Measurements from ENCODE around the gene SLC66A3.
"Not testable (repeated sequence)": the region's sequence is repeated elsewhere in the genome, so short reads cannot be mapped to it uniquely, and the experiment has no call there.

Gene SLC66A3

DNA sequence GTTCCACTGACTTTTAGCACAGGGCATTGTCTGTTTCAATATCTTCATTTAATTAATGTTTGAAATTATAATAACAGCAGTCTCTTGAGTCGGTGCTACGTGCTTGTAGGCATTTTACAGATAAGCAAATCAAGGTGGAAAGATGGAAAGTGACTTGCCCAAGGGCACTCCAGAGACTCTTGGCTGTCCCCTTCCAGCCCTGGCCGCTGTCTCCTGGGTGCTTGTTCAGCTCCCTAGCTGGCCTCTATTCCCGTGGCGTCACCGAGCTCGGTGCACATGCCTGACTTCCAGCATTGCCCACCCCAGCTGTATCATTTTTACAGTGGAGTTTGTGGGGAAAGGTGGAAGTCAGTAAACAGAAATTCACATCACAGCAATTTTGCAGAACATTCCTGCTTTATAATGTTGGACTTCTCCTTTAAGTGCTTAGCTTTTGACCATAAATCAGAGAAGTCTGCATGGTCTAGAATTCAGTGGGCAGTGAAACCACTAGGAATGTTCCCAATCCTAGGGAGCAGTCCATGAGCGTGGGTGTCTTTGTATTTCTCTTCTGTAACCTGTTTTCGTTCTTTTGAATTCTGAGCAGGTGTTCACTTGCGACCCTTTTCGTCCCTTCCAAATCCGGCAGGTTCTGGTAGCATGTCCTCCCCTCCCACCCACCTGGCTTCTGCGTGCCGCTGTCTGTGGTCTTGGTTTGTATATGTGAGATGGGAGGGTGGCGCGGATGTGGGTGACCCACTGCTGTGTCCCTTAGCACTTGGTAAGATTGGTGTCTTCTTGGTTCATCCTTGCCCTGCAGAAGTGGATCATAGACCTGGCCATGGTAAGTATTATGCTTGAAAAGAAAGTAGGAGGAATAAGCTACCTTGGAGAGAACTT, 8.4 kb downstream of the SLC66A3 start:
- TF ChIP-seq, protein P1, sequence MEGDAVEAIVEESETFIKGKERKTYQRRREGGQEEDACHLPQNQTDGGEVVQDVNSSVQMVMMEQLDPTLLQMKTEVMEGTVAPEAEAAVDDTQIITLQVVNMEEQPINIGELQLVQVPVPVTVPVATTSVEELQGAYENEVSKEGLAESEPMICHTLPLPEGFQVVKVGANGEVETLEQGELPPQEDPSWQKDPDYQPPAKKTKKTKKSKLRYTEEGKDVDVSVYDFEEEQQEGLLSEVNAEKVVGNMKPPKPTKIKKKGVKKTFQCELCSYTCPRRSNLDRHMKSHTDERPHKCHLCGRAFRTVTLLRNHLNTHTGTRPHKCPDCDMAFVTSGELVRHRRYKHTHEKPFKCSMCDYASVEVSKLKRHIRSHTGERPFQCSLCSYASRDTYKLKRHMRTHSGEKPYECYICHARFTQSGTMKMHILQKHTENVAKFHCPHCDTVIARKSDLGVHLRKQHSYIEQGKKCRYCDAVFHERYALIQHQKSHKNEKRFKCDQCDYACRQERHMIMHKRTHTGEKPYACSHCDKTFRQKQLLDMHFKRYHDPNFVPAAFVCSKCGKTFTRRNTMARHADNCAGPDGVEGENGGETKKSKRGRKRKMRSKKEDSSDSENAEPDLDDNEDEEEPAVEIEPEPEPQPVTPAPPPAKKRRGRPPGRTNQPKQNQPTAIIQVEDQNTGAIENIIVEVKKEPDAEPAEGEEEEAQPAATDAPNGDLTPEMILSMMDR (IDR thresholded peaks at IDR 0.05), result no peak
- no peak for TF ChIP-seq ZFX (IDR thresholded peaks at IDR 0.05; ENCODE audit: borderline replicate concordance)
- no peak overlapping the region for H3K27ac ChIP-seq

DNA sequence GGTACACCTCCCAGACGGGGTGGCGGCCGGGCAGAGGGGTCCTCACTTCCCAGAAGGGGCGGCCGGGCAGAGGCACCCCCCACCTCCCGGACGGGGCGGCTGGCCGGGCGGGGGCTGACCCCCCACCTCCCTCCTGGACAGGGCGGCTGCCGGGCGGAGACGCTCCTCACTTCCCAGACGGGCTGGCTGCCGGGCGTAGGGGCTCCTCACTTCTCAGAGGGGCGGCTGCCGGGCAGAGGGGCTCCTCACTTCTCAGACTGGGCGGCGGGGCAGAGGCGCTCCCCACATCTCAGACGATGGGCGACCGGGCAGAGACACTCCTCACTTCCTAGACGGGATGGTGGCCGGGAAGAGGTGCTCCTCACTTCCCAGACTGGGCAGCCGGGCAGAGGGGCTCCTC, 9.8 kb downstream of the SLC66A3 start:
- H3K27ac ChIP-seq, result not testable (repeated sequence)

DNA sequence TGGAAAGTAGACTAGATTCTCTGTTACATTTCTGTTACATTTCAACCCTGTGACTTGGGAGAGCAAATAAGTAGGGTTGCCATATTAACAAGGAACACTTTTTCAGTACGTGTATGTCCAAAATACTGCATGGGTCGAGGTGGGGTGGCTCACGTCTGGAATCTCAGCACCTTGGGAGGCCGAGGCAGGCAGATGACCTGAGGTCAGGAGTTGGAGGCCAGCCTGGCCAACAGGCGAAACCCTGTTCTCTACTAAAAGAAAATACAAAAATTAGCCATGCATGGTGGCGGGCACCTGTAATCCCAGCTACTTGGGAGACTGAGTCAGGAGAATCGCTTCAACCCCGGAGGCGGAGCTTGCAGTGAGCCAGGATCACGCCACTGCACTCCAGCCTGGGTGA, 11.2 kb downstream of the SLC66A3 start:
- TF ChIP-seq, protein P1 (IDR thresholded peaks at IDR 0.05), result no peak
- no peak for TF ChIP-seq ZFX (IDR thresholded peaks at IDR 0.05; ENCODE audit: borderline replicate concordance)
- no peak overlapping the region for H3K27ac ChIP-seq

DNA sequence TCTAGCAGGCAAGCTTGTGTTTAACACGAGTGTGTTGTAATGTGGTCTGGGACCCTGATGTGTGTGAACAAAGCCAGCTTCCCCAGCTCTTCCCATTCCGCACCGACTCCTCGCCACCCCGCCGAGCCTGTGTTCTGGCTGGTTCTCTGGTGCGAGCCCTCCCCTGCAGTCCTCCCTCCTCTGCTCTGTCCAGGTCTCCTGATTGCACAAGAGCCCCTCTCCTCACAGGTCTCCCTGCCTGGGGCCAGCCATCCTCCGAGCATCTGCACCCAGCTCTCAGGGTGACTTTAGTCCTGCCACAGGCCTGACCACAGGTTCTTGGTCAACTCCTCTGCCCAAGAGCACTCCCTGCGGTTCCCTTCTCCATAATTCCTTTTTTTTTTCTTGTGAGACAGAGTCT, 13.2 kb downstream of the SLC66A3 start:
- H3K27ac ChIP-seq, result no peak overlapping the region
- TF ChIP-seq, protein P1 (IDR thresholded peaks at IDR 0.05), result no peak
- TF ChIP-seq ZFX (IDR thresholded peaks at IDR 0.05; ENCODE audit: borderline replicate concordance), result no peak

DNA sequence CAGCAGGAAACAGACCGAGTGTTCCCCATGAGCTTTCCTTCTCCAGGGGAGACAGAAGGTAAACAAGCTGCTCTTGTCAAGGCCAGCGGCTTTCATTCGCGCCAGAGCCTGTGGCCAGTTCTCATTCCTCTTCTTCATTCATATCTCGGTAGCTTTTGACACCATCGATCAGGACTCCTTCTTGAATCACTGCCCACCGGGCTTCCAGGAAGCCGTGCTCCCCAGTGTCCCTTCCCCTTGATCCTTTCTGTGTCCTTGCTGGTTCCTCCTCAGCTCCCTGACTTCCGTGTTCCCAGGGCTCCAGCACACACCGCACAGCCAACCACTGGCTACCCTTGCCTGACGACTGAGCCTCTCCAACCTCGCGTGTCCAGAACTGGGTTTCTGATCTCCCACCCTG, 14.1 kb downstream of the SLC66A3 start:
- no peak for TF ChIP-seq ZFX (IDR thresholded peaks at IDR 0.05; ENCODE audit: borderline replicate concordance)
- TF ChIP-seq, protein P1 (IDR thresholded peaks at IDR 0.05), result no peak
- no peak overlapping the region for H3K27ac ChIP-seq

DNA sequence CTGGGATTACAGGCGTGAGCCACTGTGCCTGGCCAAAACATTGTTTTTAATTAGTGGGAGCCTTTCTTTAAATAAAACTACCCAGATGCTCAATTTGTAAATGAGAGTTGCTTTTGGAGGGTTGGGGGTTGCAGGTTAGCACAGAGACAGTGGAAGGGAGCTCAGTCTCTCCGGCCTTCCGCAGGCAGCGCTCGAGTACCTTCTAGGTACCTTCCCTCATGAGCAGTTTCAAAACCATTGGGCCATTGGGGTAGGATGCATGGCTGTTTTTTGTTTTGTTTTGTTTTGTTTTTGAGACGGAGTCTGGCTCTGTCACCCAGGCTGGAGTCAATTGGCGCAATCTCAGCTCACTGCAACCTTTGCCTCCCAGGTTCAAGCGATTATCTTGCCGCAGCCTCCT, 19.0 kb downstream of the SLC66A3 start:
- TF ChIP-seq, protein P1 (IDR thresholded peaks at IDR 0.05), result no peak
- no peak for TF ChIP-seq ZFX (IDR thresholded peaks at IDR 0.05; ENCODE audit: borderline replicate concordance)
- H3K27ac ChIP-seq, result no peak overlapping the region

DNA sequence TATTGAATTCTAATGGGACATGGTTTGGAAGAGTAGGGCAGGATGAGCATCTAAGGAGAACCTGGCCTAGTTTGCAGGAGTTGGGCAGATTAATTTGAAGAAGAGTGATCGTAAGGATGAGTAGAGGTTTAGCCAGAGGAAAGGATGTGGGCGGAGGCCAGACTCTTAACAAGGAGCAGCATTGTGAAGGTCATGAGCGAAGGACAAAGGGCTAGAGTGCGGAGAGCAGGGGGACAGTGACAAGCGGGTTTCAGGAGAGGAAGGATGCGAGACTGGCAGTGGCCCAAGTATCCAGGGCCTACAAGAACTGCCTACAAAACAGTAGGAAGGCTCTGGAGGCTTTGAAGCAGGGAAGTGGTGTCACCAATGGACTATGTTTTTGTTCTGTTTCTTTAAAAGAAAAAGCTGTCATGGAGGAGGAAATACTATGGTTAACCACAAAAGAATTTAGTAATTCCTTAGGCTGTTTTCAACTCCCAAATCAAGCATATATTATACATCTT, 20.1 kb downstream of the SLC66A3 start:
- H3K27ac ChIP-seq, result no peak overlapping the region
- no peak for TF ChIP-seq ZFX (IDR thresholded peaks at IDR 0.05; ENCODE audit: borderline replicate concordance)
- TF ChIP-seq, protein P1 (IDR thresholded peaks at IDR 0.05), result no peak
